Hematopoietic multipotent progenitor cell treated with erythropoietin and hydrocortisone succinate and interleukin-3 and kit ligand, for 6 days (in vitro differentiated cells): ENCODE measurements around the gene FAM13C.
A peak's percentile ranks its signal among the peaks of the same experiment; 100 is the strongest.
"Not testable (repeated sequence)": the region's sequence is repeated elsewhere in the genome, so short reads cannot be mapped to it uniquely, and the experiment has no call there.

Source experiments
- DNase-seq: peaks from one replicate; pipeline ENCODE4 v3.0.0-alpha.2; 2015

The FAM13C gene

GRCh38 chr10:59272061-59272460 is 90.3 kb downstream of the FAM13C start:
- DNase-seq: no peak

- DNase-seq: no peak
Observed at GRCh38 chr10:59271160-59271559, 91.2 kb downstream of the FAM13C start.

- no peak for DNase-seq
Observed at GRCh38 chr10:59270492-59270891, 91.9 kb downstream of the FAM13C start.

GRCh38 chr10:59269651-59270050 is 92.7 kb downstream of the FAM13C start:
- DNase-seq: no peak

GRCh38 chr10:59268460-59268859 is 93.9 kb downstream of the FAM13C start:
- no peak for DNase-seq

- peak; percentile 5 for DNase-seq
Observed at GRCh38 chr10:59266321-59266720, 96.0 kb downstream of the FAM13C start.

GRCh38 chr10:59265141-59265540 is 97.2 kb downstream of the FAM13C start:
- peak; percentile 11 for DNase-seq

- DNase-seq: no peak
Observed at GRCh38 chr10:59258890-59259289, 103.5 kb downstream of the FAM13C start.

GRCh38 chr10:59257224-59257623 is 105.1 kb downstream of the FAM13C start:
- no peak for DNase-seq

- no peak for DNase-seq
Observed at GRCh38 chr10:59255463-59255862, 106.9 kb downstream of the FAM13C start.

- no peak for DNase-seq
Observed at GRCh38 chr10:59252491-59252890, 109.9 kb downstream of the FAM13C start.

- no peak for DNase-seq
Observed at GRCh38 chr10:59245686-59246085, 116.7 kb downstream of the FAM13C start.

GRCh38 chr10:59244871-59245270 is 117.5 kb downstream of the FAM13C start:
- no peak for DNase-seq

GRCh38 chr10:59243611-59244195 is 118.6 kb downstream of the FAM13C start:
- no peak for DNase-seq

GRCh38 chr10:59242991-59243390 is 119.4 kb downstream of the FAM13C start:
- DNase-seq: no peak

- DNase-seq: no peak
Observed at GRCh38 chr10:59242057-59242456, 120.3 kb downstream of the FAM13C start.

GRCh38 chr10:59240582-59241183 is 121.7 kb downstream of the FAM13C start:
- peak; percentile 78 for DNase-seq

- not testable (repeated sequence) for DNase-seq
Observed at GRCh38 chr10:59239108-59239507, 123.2 kb downstream of the FAM13C start.

- DNase-seq: no peak
Observed at GRCh38 chr10:59237775-59238174, 124.6 kb downstream of the FAM13C start.

GRCh38 chr10:59236064-59236697 is 126.2 kb downstream of the FAM13C start:
- DNase-seq: no peak

GRCh38 chr10:59234816-59235429 is 127.4 kb downstream of the FAM13C start:
- DNase-seq: peak; percentile 56

- DNase-seq: no peak
Observed at GRCh38 chr10:59234194-59234593, 128.2 kb downstream of the FAM13C start.

GRCh38 chr10:59229441-59229840 is 132.9 kb downstream of the FAM13C start:
- no peak for DNase-seq

GRCh38 chr10:59227136-59227673 is 135.1 kb downstream of the FAM13C start:
- DNase-seq: no peak
